DOHH2 (cell line): ENCODE data around the gene ATG9B.
A peak's percentile ranks its signal among the peaks of the same experiment; 100 is the strongest.

Experiments
- CTCF ChIP-seq: fragments of 200-600 bp; sonication (generic); IDR thresholded peaks from one replicate; pipeline ENCODE4 v1.5.1; 2014; ENCODE audit warnings: antibody characterized with exemption, mild to moderate bottlenecking, low read depth, low read length; ENCODE audit not compliant: poor library complexity, severe bottlenecking
- EZH2phosphoT487 ChIP-seq: fragments of 200-600 bp; sonication (generic); IDR thresholded peaks from 2 replicates; pipeline ENCODE4 v1.6.1; 2017; ENCODE audit warnings: borderline replicate concordance, mild to moderate bottlenecking, antibody characterized with exemption, low read length, moderate library complexity, mixed read lengths

- TF ChIP-seq CTCF (peak; percentile 33), EZH2phosphoT487 (no peak)
These were observed 5.7 kb downstream of the ATG9B start for GRCh38 chr7:151018421-151019129.
